Fibroblast of skin of abdomen (primary cell): ENCODE results near the gene GALNT9.
"Not testable (repeated sequence)": the region's sequence is repeated elsewhere in the genome, so short reads cannot be mapped to it uniquely, and the experiment has no call there.

ENCODE experiments used
- DNase-seq: peaks from one replicate; pipeline ENCODE4 v3.0.0-alpha.2; 2013

The GALNT9 gene

GRCh38 chr12:132358241-132359225 lies 29.1 kb upstream of the GALNT9 start:
- not testable (repeated sequence) for DNase-seq

GRCh38 chr12:132357623-132358186 lies 28.3 kb upstream of the GALNT9 start:
- no peak for DNase-seq

- DNase-seq = peak; percentile 40
Measured at GRCh38 chr12:132356691-132357622, 27.6 kb upstream of the GALNT9 start.

GRCh38 chr12:132355742-132356681 lies 26.6 kb upstream of the GALNT9 start:
- DNase-seq = no peak

GRCh38 chr12:132354982-132355680 lies 25.7 kb upstream of the GALNT9 start:
- DNase-seq = no peak

GRCh38 chr12:132354211-132354981 lies 25.0 kb upstream of the GALNT9 start:
- DNase-seq = no peak

GRCh38 chr12:132353811-132354210 lies 24.4 kb upstream of the GALNT9 start:
- no peak for DNase-seq

GRCh38 chr12:132352896-132353800 lies 23.8 kb upstream of the GALNT9 start:
- no peak for DNase-seq

- DNase-seq = no peak
Measured at GRCh38 chr12:132351751-132352495, 22.5 kb upstream of the GALNT9 start.

GRCh38 chr12:132349501-132350131 lies 20.2 kb upstream of the GALNT9 start:
- no peak for DNase-seq

- DNase-seq = no peak
Measured at GRCh38 chr12:132348176-132348575, 18.8 kb upstream of the GALNT9 start.

GRCh38 chr12:132347176-132347855 lies 17.9 kb upstream of the GALNT9 start:
- DNase-seq = no peak

GRCh38 chr12:132346471-132347175 lies 17.2 kb upstream of the GALNT9 start:
- no peak for DNase-seq

GRCh38 chr12:132345561-132346200 lies 16.3 kb upstream of the GALNT9 start:
- DNase-seq = no peak

GRCh38 chr12:132345126-132345525 lies 15.7 kb upstream of the GALNT9 start:
- DNase-seq = no peak

GRCh38 chr12:132344601-132345000 lies 15.2 kb upstream of the GALNT9 start:
- DNase-seq = no peak
